NCI-H1048 (cell line): ENCODE measurements around the gene MED31.
"Not testable (repeated sequence)": the region's sequence is repeated elsewhere in the genome, so short reads cannot be mapped to it uniquely, and the experiment has no call there.

Experiments
- DNase-seq: peaks from one replicate; lab custom pipeline; 2025; lab: John Stamatoyannopoulos, UW

MED31 gene

GRCh38 chr17:6677158-6677831 is 25.9 kb upstream of the MED31 start:
- no peak for DNase-seq

GRCh38 chr17:6676802-6677157 is 25.4 kb upstream of the MED31 start:
- DNase-seq, result no peak

- no peak for DNase-seq
Measured at GRCh38 chr17:6675201-6675825, 23.9 kb upstream of the MED31 start.

- no peak for DNase-seq
Measured at GRCh38 chr17:6674586-6674985, 23.2 kb upstream of the MED31 start.

GRCh38 chr17:6671431-6671830 is 20.0 kb upstream of the MED31 start:
- DNase-seq, result no peak

GRCh38 chr17:6670999-6671398 is 19.6 kb upstream of the MED31 start:
- DNase-seq, result no peak

- no peak for DNase-seq
Measured at GRCh38 chr17:6670571-6670970, 19.2 kb upstream of the MED31 start.

GRCh38 chr17:6669479-6670212 is 18.2 kb upstream of the MED31 start:
- DNase-seq, result no peak

- DNase-seq, result no peak
Measured at GRCh38 chr17:6668727-6669425, 17.5 kb upstream of the MED31 start.

GRCh38 chr17:6668219-6668618 is 16.8 kb upstream of the MED31 start:
- no peak for DNase-seq

GRCh38 chr17:6667516-6667915 is 16.1 kb upstream of the MED31 start:
- DNase-seq, result no peak

- DNase-seq, result no peak
Measured at GRCh38 chr17:6666557-6666956, 15.2 kb upstream of the MED31 start.

GRCh38 chr17:6666077-6666521 is 14.7 kb upstream of the MED31 start:
- peak; percentile 14 for DNase-seq

GRCh38 chr17:6663200-6663599 is 11.8 kb upstream of the MED31 start:
- not testable (repeated sequence) for DNase-seq

- no peak for DNase-seq
Measured at GRCh38 chr17:6661464-6661848, 10.1 kb upstream of the MED31 start.

GRCh38 chr17:6660805-6661463 is 9.5 kb upstream of the MED31 start:
- no peak for DNase-seq

- no peak for DNase-seq
Measured at GRCh38 chr17:6660101-6660500, 8.7 kb upstream of the MED31 start.

- not testable (repeated sequence) for DNase-seq
Measured at GRCh38 chr17:6658411-6658810, 7.0 kb upstream of the MED31 start.

- DNase-seq, result no peak
Measured at GRCh38 chr17:6657633-6658287, 6.4 kb upstream of the MED31 start.

- not testable (repeated sequence) for DNase-seq
Measured at GRCh38 chr17:6656797-6657632, 5.6 kb upstream of the MED31 start.
